ENCODE results near the gene UQCR10.

Gene UQCR10

DNA sequence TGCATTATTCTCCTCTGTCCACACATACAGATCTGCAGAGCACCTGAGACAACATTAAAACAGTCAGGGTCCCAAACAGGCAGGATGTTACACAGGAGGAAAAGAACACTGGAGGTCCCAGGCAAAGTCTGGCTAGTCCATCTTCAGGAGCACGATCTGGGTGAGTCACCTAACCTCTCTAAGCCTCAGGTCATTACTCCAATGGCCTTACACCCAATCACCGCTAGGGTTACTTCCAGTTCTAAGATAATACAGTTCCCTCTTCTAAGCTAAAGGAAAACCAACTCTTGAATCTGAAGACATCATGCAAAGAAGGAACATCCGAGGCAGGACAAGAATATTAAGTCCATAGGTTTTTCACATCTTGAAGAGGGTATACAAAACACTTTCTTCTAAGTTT is 46.4 kb downstream of the UQCR10 start:
- Histone ChIP-seq H3K27me3 (ENCODE audit: control insufficient read depth in 1 of 2, insufficient read depth in 2 of 2, low read length in 2 of 2) (no peaks in the 10 kb centered on the region), H3K9me3 (ENCODE audit: control insufficient read depth in 1 of 2, low read length in 2 of 2) (no peaks in the 10 kb centered on the region), H3K27ac (ENCODE audit: low read depth, low read length) (no peak overlapping the region), H3K4me3 (ENCODE audit: low read depth in 1 of 2, low read length in 2 of 2) (no peak overlapping the region), H3K36me3 (ENCODE audit: control insufficient read depth in 1 of 2, insufficient read depth in 2 of 2, low read length in 2 of 2) (peaks cover 45 to 87% of the 10 kb centered on the region in 2 donors), H3K4me1 (ENCODE audit: control insufficient read depth in 1 of 2, insufficient read depth in 2 of 2, low read length in 2 of 2) (peaks cover 6 to 8% of the 10 kb centered on the region in 2 donors), H3K9ac (ENCODE audit: low read depth in 1 of 2, low read length in 2 of 2) (no peak overlapping the region)

DNA sequence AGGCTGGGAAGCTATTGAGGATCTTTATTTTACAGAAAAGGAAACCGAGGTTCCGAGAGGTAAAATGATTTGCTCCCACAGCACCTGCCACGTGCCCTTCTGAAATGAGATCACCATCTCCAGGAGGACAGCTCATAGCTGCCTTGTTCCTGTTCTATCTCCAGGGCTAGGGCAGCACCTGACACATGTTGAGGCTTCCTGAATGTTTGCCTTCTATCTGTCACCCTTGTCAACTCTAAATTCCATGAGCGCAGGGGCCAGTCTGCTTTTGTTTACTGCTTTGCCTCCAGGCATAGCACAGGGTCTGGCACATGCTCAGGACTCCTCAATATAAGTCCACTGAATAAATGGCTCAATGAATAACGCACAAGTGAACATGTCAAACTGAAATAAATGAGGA is 46.8 kb downstream of the UQCR10 start:
- H3K4me1 ChIP-seq (ENCODE audit: control insufficient read depth in 1 of 2, insufficient read depth in 2 of 2, low read length in 2 of 2): peaks cover 6 to 8% of the 10 kb centered on the region in 2 donors
- H3K27ac ChIP-seq (ENCODE audit: low read depth, low read length): no peak overlapping the region
- H3K36me3 ChIP-seq (ENCODE audit: control insufficient read depth in 1 of 2, insufficient read depth in 2 of 2, low read length in 2 of 2): peaks cover 45 to 90% of the 10 kb centered on the region in 2 donors
- H3K9ac ChIP-seq (ENCODE audit: low read depth in 1 of 2, low read length in 2 of 2): no peak overlapping the region
- H3K4me3 ChIP-seq (ENCODE audit: low read depth in 1 of 2, low read length in 2 of 2): no peak overlapping the region
- H3K9me3 ChIP-seq (ENCODE audit: control insufficient read depth in 1 of 2, low read length in 2 of 2): no peaks in the 10 kb centered on the region
- H3K27me3 ChIP-seq (ENCODE audit: control insufficient read depth in 1 of 2, insufficient read depth in 2 of 2, low read length in 2 of 2): no peaks in the 10 kb centered on the region

DNA sequence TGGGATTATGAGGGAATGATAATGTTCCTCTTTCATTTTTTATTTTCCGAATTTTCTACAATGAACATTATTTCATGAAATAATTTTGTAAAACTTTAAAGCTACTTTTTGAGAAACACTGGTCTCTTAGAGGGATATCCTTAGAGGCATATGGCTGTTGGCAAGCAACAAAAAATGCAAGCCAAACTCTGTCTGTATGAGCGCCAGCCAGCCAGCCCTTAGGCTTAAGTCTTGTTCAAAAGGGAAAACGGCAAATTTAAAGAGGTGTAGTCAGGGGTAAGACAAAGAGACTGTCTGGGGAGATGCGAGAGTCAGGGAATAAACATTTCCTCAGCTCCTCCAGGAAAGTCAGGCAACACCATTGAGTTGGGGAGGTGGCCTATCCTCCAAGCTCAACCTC is 48.4 kb downstream of the UQCR10 start:
- no peak overlapping the region for H3K27ac ChIP-seq (ENCODE audit: low read depth, low read length)
- no peaks in the 10 kb centered on the region for H3K9me3 ChIP-seq (ENCODE audit: control insufficient read depth in 1 of 2, low read length in 2 of 2)
- no peaks in the 10 kb centered on the region for H3K27me3 ChIP-seq (ENCODE audit: control insufficient read depth in 1 of 2, insufficient read depth in 2 of 2, low read length in 2 of 2)
- H3K4me3 ChIP-seq (ENCODE audit: low read depth in 1 of 2, low read length in 2 of 2): no peak overlapping the region
- H3K4me1 ChIP-seq (ENCODE audit: control insufficient read depth in 1 of 2, insufficient read depth in 2 of 2, low read length in 2 of 2): peaks cover 6 to 8% of the 10 kb centered on the region in 2 donors
- no peak overlapping the region for H3K9ac ChIP-seq (ENCODE audit: low read depth in 1 of 2, low read length in 2 of 2)
- H3K36me3 ChIP-seq (ENCODE audit: control insufficient read depth in 1 of 2, insufficient read depth in 2 of 2, low read length in 2 of 2): peaks cover 39 to 84% of the 10 kb centered on the region in 2 donors

DNA sequence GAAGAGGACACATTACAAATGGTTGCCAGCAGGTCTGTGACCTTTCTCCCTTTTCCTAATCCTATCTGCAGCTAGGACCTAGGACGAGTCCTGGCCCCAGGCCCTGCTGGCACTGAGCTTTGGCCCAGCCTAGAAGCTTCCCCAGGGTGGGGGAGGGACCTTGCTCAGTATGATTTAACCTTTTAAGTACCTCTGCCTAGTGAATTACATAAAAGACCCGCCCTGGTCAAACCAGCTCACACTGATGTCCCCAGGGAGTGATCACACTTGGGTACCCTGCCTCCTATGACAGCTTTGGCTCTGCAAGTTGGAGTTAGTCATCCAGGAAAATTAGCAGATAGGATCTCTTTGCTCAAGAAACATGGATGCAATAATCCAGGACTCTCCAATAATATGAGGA is 49.0 kb downstream of the UQCR10 start:
- peaks cover 36 to 84% of the 10 kb centered on the region in 2 donors for H3K36me3 ChIP-seq (ENCODE audit: control insufficient read depth in 1 of 2, insufficient read depth in 2 of 2, low read length in 2 of 2)
- H3K4me1 ChIP-seq (ENCODE audit: control insufficient read depth in 1 of 2, insufficient read depth in 2 of 2, low read length in 2 of 2): peaks cover 6 to 8% of the 10 kb centered on the region in 2 donors
- no peaks in the 10 kb centered on the region for H3K9me3 ChIP-seq (ENCODE audit: control insufficient read depth in 1 of 2, low read length in 2 of 2)

DNA sequence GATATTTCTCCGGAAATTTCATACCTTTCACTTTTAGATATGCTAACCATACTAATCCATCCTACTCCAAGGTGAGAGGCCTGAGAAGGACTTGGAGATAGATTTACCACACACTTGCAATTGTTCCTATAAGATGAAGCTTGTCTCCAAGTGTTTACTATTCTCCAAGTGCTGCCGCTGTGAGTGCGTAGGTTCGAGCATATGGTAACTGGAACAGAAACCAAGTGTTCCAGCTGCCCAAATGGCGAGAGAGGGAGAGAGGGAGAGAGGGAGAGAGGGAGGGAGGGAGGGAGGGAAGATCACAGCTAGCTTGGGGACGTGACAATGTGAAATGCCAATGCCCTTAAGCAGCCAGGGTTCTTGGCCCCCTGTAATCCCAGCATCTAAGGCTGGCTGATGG is 49.4 kb downstream of the UQCR10 start:
- Histone ChIP-seq H3K9ac (ENCODE audit: low read depth in 1 of 2, low read length in 2 of 2) (no peak overlapping the region), H3K27me3 (ENCODE audit: control insufficient read depth in 1 of 2, insufficient read depth in 2 of 2, low read length in 2 of 2) (no peaks in the 10 kb centered on the region), H3K9me3 (ENCODE audit: control insufficient read depth in 1 of 2, low read length in 2 of 2) (no peaks in the 10 kb centered on the region), H3K36me3 (ENCODE audit: control insufficient read depth in 1 of 2, insufficient read depth in 2 of 2, low read length in 2 of 2) (peaks cover 32 to 81% of the 10 kb centered on the region in 2 donors), H3K27ac (ENCODE audit: low read depth, low read length) (no peak overlapping the region), H3K4me3 (ENCODE audit: low read depth in 1 of 2, low read length in 2 of 2) (no peak overlapping the region), H3K4me1 (ENCODE audit: control insufficient read depth in 1 of 2, insufficient read depth in 2 of 2, low read length in 2 of 2) (peaks cover 8 to 10% of the 10 kb centered on the region in 2 donors)

More for the DNA sequence above, 49.0 kb downstream of the UQCR10 start:
- Histone ChIP-seq H3K4me3 (ENCODE audit: low read depth in 1 of 2, low read length in 2 of 2) (no peak overlapping the region), H3K27ac (ENCODE audit: low read depth, low read length) (no peak overlapping the region), H3K9ac (ENCODE audit: low read depth in 1 of 2, low read length in 2 of 2) (no peak overlapping the region), H3K27me3 (ENCODE audit: control insufficient read depth in 1 of 2, insufficient read depth in 2 of 2, low read length in 2 of 2) (no peaks in the 10 kb centered on the region)

DNA sequence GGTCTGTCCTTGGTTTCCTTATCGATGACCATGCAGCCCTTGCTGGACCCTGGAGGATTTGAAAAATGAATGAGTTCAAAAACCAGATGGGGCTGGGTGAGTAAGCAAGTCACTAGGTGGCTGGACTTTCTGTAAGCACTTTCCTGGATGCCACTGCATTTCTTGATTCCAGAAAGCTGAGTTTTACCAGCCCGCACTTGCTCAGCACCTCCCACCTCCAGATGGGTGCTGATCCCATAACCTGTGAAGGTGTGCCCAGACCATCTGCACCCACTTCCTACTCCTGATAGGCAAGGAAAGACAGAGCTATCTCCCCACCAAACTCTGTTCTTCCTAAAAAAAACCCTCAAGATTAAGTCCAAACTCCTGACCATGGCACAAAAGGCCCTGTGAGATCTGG is 49.8 kb downstream of the UQCR10 start:
- Histone ChIP-seq H3K9ac (ENCODE audit: low read depth in 1 of 2, low read length in 2 of 2) (no peak overlapping the region), H3K4me1 (ENCODE audit: control insufficient read depth in 1 of 2, insufficient read depth in 2 of 2, low read length in 2 of 2) (peaks cover 10 to 15% of the 10 kb centered on the region in 2 donors), H3K9me3 (ENCODE audit: control insufficient read depth in 1 of 2, low read length in 2 of 2) (no peaks in the 10 kb centered on the region), H3K4me3 (ENCODE audit: low read depth in 1 of 2, low read length in 2 of 2) (no peak overlapping the region), H3K27me3 (ENCODE audit: control insufficient read depth in 1 of 2, insufficient read depth in 2 of 2, low read length in 2 of 2) (no peaks in the 10 kb centered on the region), H3K27ac (ENCODE audit: low read depth, low read length) (no peak overlapping the region), H3K36me3 (ENCODE audit: control insufficient read depth in 1 of 2, insufficient read depth in 2 of 2, low read length in 2 of 2) (peaks cover 28 to 78% of the 10 kb centered on the region in 2 donors)

DNA sequence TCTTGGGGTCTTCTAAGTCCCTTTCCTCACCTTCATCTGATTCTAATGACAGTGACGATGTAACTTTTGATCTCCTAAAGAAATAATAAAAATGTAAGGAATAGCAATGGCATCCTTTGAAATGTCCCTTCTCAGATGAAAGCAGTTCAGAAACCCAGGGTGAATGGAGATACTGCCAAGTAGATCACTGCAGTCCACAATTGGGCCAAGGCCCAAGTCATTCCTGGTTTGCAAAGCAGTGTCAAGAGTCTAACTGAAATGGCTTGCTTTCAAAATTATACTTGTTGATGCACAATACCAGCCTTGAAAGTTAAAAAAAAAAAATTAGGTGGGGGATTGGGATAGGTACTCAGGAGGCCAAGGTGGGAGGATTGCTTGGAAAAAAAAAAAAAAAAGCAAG is 50.6 kb downstream of the UQCR10 start:
- Histone ChIP-seq H3K9me3 (ENCODE audit: control insufficient read depth in 1 of 2, low read length in 2 of 2) (no peaks in the 10 kb centered on the region), H3K27ac (ENCODE audit: low read depth, low read length) (no peak overlapping the region), H3K4me3 (ENCODE audit: low read depth in 1 of 2, low read length in 2 of 2) (no peak overlapping the region), H3K36me3 (ENCODE audit: control insufficient read depth in 1 of 2, insufficient read depth in 2 of 2, low read length in 2 of 2) (peaks cover 20 to 75% of the 10 kb centered on the region in 2 donors), H3K27me3 (ENCODE audit: control insufficient read depth in 1 of 2, insufficient read depth in 2 of 2, low read length in 2 of 2) (no peaks in the 10 kb centered on the region), H3K9ac (ENCODE audit: low read depth in 1 of 2, low read length in 2 of 2) (no peak overlapping the region), H3K4me1 (ENCODE audit: control insufficient read depth in 1 of 2, insufficient read depth in 2 of 2, low read length in 2 of 2) (peaks cover 13 to 18% of the 10 kb centered on the region in 2 donors)

DNA sequence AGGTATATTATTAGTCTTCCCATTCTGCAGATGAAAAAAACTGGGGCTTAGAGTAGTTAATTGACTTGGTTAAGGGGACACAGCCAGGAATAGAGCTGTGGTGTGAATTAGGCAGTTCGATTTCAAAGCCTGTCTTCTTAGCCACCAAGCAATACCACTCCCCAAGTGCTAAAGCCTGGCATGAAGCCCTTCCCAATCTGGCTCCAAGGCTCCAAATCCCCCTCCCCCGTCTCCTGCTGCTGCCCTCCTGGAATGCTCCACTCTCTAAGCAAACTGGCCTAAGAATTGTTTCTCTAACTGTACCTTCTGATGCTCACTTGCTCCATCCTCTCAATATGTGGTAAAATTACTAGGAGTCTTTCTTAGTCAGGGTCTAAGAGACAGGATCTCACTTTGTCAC is 52.3 kb downstream of the UQCR10 start:
- Histone ChIP-seq H3K36me3 (ENCODE audit: control insufficient read depth in 1 of 2, insufficient read depth in 2 of 2, low read length in 2 of 2) (peaks cover 12 to 68% of the 10 kb centered on the region in 2 donors), H3K27me3 (ENCODE audit: control insufficient read depth in 1 of 2, insufficient read depth in 2 of 2, low read length in 2 of 2) (no peaks in the 10 kb centered on the region), H3K4me1 (ENCODE audit: control insufficient read depth in 1 of 2, insufficient read depth in 2 of 2, low read length in 2 of 2) (peaks cover 13 to 18% of the 10 kb centered on the region in 2 donors), H3K4me3 (ENCODE audit: low read depth in 1 of 2, low read length in 2 of 2) (no peak overlapping the region), H3K9me3 (ENCODE audit: control insufficient read depth in 1 of 2, low read length in 2 of 2) (no peaks in the 10 kb centered on the region), H3K27ac (ENCODE audit: low read depth, low read length) (no peak overlapping the region), H3K9ac (ENCODE audit: low read depth in 1 of 2, low read length in 2 of 2) (no peak overlapping the region)
